Stimulated activated CD4-positive, alpha-beta T cell treated with anti-CD3 and anti-CD28 coated beads, TNF-alpha, amount 100 ng/mL, for 1 hour (primary cell): Measurements from ENCODE around the gene PLEKHG4.

Source experiments
- DNase-seq, 3 donors: peaks; one replicate each; pipeline ENCODE4 v3.0.0-alpha.2; 2020; ENCODE audit warnings: low read depth in 3 of 3, low spot score in 1 of 3

PLEKHG4 gene

GRCh38 chr16:67259705-67260104 is 19.6 kb upstream of the PLEKHG4 start:
- DNase-seq = no peak

GRCh38 chr16:67260426-67261063 is 18.8 kb upstream of the PLEKHG4 start:
- no peak for DNase-seq

DNA sequence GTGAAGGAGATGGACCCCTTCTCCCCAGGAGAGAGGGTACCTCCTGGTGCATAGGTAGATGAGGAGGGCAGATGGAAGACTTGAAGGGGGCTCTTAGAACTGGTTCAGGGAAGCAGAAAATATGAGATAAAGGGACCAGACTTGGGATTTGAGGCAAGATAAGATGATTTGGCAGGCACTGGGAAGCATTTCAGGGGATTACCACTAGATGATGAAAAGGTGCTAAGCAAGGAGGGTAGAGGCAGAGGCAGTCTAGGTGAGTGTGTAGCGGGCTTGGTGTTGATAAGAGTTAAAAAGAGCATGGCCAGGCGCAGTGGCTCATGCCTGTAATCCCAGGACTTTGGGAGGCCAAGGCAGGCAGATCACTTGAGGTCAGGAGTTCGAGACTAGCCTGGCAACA is 16.1 kb upstream of the PLEKHG4 start:
- no peak for DNase-seq

GRCh38 chr16:67264277-67264676 is 15.1 kb upstream of the PLEKHG4 start:
- no peak for DNase-seq

- no peak for DNase-seq
These were observed 14.5 kb upstream of the PLEKHG4 start for GRCh38 chr16:67264866-67265265.

DNA sequence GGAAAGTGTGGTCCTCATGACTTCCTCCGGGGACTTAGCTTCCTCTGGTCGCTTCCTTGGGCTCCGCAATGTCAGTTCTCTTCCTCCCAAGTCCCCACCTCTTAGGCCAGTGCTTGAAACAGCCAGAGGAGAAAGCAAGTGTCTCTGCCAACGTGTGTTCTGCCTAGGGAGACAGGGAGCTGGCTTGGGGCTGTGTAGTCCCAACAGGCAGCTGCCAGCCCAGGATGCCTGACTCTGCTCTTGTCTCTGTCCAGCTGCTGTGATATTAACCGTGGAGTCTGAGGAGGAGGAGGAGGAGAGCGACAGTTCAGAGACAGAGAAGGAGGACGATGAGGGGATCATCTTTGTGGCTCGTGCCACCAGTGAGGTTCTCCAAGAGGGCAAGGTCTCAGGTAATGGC is 13.5 kb upstream of the PLEKHG4 start:
- DNase-seq = no peak

DNA sequence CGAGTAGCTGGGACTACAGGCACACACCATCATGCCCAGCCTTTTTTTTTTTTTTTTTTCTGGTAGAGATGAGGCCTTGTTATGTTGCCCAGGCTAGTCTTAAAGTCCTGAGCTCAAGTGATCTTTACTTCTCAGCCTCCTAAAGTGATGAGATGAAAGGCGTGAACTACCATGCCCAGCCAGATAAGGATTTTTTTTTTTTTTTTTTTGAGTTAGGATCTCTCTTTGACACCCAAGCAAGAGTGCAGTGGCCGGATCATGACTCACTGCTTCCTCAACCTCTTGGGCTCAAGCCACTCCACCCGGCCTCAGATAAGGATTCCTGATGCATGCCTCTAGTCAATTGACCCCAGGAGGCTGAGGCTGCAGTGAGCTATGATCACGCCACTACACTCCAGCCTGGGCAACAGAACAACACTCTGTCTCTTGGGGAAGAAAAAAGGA is 11.2 kb upstream of the PLEKHG4 start:
- DNase-seq = no peak

DNA sequence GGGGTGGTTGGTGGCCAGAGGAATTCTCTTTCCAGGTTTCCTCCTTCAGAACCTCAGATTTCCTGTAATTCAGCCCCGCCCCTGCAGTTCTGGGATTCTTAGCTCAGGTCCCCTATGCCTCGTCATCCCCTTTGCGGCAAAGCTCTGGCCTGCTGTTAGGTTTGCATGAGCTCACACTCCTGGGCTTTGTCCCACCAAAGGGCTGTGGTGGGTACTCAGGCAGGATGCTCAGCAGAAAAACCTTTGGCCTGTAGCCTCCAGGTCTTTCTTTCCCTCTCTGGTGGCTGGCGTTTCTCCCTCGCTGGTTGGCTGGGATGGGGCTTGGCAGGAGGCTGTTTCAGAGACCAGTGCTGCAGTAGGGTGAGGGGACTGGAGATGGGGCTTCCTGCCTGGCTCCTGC is 9.6 kb upstream of the PLEKHG4 start:
- DNase-seq = no peak

- DNase-seq = no peak
These were observed 8.4 kb upstream of the PLEKHG4 start for GRCh38 chr16:67270931-67271338.

DNA sequence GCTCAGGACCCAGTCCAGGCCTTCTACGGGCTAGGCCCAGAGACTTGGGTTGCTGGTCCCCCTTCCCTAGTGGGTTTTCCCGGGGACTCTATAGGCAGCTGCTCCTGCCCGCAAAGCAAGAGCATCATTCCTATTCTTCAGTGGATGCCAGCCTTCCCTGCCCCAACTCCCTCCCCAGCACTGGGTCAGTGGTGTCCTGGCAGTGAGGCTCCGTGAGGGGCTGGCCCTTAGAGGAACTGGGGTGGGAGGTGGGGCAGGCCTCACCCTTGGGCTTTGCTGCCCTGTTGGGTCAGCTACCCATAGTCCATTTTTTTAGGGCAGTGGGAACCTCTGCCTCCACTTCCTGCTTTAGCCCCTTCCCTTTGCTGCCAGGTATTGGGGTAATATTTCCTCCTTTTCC is 7.9 kb upstream of the PLEKHG4 start:
- no peak for DNase-seq

GRCh38 chr16:67275321-67275720 is 4.0 kb upstream of the PLEKHG4 start:
- no peak for DNase-seq

- no peak for DNase-seq
These were observed 1.9 kb upstream of the PLEKHG4 start for GRCh38 chr16:67277294-67277998.

- no peak for DNase-seq
These were observed 1.1 kb upstream of the PLEKHG4 start for GRCh38 chr16:67277999-67278772.

DNA sequence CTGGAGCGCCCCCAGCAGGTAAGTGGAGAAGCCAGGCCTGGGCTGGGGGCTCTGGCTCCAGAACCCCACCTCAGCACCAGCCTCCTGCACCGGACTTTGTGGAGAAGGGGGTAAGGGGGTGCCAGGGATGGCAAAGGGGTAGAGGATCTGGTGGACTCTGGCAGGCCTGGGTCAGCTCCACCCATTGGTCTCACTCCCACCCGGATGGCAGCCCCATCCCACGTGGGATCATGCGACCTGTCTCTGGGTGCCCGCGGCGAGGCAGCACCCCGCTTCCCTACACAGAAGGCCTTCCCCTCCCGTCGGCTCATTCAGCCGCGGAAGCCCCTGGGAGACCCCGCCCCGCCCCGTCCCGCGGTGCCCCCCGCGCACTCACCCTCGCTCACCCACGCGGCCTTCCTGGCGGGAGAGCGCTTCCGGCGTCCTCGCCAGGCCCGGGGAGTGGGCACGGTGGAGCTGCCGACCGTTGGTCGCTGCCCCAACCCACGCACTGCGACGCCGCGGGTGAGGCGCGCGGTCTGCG is 498 bp upstream of the PLEKHG4 start:
- DNase-seq = peak in 2 of 3 donors; percentile 3 to 37

DNA sequence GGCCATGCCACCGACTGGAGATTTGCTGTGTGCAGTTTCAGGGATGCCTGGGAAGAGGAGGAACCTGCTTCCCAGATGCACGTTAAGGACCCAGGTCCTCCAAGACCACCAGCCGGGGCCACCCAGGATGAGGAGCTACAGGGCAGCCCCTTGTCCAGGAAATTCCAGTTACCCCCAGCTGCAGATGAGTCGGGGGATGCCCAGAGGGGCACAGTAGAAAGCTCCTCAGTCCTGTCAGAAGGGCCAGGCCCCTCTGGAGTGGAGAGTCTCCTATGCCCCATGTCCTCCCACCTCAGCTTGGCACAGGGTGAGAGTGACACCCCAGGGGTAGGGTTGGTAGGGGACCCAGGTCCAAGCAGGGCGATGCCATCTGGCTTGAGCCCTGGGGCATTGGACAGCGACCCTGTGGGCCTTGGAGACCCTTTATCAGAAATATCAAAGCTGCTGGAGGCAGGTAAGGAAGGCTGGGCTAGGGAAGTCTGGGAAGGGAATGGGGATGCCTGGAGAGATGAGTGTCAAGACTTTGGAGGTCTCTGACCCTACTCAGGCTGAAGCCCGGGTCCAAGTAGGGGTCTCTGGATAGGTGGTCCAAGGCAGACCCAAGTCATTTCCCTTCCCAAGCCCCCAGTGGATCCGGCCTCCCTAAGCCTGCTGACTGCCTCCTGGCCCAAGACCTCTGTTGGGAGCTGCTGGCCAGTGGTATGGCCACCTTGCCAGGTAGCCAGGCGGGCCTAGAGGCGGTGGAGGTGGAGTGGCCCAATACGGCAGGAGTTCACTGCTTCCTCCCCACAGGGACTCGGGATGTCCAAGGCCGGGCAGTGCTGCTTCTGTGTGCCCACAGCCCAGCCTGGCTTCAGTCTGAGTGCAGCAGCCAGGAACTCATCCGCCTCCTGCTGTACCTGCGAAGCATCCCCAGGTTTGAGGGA is 1.0 kb downstream of the PLEKHG4 start:
- DNase-seq = no peak

DNA sequence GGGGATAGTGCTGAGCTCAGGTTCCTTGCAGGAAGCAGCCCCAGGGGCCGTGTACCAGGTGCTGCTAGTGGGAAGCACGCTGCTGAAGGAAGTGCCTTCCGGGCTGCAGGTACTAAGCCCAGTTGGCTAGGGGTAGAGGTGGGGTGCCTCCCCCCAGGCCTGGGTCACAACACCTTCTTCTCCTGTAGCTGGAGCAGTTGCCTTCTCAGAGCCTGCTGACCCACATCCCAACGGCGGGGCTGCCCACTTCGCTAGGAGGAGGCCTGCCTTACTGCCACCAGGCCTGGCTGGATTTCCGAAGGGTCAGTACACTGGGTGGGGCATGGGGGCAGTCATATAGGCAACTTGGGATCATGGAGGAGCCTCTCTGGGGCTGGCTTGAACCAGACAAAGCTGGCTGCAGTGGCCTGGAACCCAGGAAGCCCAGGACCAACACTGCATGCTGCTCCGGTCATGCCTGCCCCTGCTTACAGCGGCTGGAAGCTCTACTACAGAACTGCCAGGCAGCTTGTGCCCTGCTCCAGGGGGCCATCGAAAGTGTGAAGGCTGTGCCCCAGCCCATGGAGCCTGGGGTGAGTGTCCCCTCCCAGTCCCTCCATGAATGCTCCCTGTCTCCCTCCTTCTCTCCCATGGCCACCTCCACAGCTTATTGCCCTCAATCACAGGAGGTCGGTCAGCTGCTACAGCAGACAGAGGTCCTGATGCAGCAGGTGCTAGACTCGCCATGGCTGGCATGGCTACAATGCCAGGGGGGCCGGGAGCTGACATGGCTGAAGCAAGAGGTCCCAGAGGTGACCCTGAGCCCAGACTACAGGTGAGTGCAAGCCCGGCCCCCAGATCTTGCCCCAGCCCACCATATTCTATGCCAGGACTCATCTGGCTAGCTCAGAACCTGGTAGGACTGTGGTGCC is 2.5 kb downstream of the PLEKHG4 start:
- no peak for DNase-seq

- no peak for DNase-seq
These were observed 3.1 kb downstream of the PLEKHG4 start for GRCh38 chr16:67282447-67282805.

- DNase-seq = no peak
These were observed 3.9 kb downstream of the PLEKHG4 start for GRCh38 chr16:67283039-67283825.
